HAP-1 (cell line): ENCODE measurements around the gene LTBP4.
"Not testable (repeated sequence)": the region's sequence is repeated elsewhere in the genome, so short reads cannot be mapped to it uniquely, and the experiment has no call there.

Experiments
- DNase-seq, 2 experiments: peaks; one replicate each; pipeline ENCODE4 v3.0.0-alpha.2; 2016 to 2020; ENCODE audit warnings: low spot score in 2 of 2
- H3K27me3 ChIP-seq: fragments of 250-450 bp; sonication (Bioruptor Pico); 2 replicates; pipeline ENCODE4 v1.5.1; 2020; ENCODE audit warnings: low read depth, mild to moderate bottlenecking, moderate library complexity
- H3K36me3 ChIP-seq: fragments of 250-450 bp; sonication (Bioruptor Pico); replicated peaks from 2 replicates; pipeline ENCODE4 v1.5.1; 2020; ENCODE audit warnings: mild to moderate bottlenecking
- H3K4me1 ChIP-seq: fragments of 250-450 bp; sonication (Bioruptor Pico); 2 replicates; pipeline ENCODE4 v1.5.1; 2020; ENCODE audit warnings: mild to moderate bottlenecking
- H3K4me3 ChIP-seq: fragments of 250-450 bp; sonication (Bioruptor Pico); 2 replicates; pipeline ENCODE4 v1.5.1; 2020; ENCODE audit warnings: mild to moderate bottlenecking, moderate library complexity
- H3K9me3 ChIP-seq: fragments of 250-450 bp; sonication (Bioruptor Pico); 2 replicates; pipeline ENCODE4 v1.5.1; 2020; ENCODE audit warnings: mild to moderate bottlenecking, moderate library complexity
- in situ Hi-C: fragments of 300-500 bp; cut with MboI; formaldehyde crosslinking; loops from 3 replicates; pipeline ENCODE4 v1.14.3; 2020; ENCODE audit warnings: low sequenced_read_pairs, inconsistent platforms, mixed read lengths

The LTBP4 gene

DNA sequence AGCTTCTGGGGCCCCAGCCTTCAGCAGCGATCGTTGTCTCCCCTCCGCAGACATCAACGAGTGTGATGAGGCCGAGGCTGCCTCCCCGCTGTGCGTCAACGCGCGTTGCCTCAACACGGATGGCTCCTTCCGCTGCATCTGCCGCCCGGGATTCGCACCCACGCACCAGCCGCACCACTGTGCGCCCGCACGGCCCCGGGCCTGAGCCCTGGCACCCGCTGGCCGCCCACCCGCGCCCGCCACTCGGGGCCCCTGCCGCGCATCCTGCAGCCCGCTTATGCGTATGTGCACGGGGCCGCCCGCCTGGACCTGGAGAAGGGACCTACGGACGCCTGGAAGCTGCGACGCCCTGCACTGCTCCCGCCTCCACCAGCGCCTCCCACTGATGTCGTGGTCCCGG is 28.2 kb downstream of the LTBP4 start:
- H3K4me3 ChIP-seq, result no peak overlapping the region
- in situ Hi-C loops, result no loop called here
- H3K27me3 ChIP-seq, result no peaks in the 10 kb centered on the region
- peaks cover 8% of the 10 kb centered on the region for H3K36me3 ChIP-seq
- H3K4me1 ChIP-seq, result no peaks in the 10 kb centered on the region
- DNase-seq, result no peak
- H3K9me3 ChIP-seq, result no peaks in the 10 kb centered on the region

DNA sequence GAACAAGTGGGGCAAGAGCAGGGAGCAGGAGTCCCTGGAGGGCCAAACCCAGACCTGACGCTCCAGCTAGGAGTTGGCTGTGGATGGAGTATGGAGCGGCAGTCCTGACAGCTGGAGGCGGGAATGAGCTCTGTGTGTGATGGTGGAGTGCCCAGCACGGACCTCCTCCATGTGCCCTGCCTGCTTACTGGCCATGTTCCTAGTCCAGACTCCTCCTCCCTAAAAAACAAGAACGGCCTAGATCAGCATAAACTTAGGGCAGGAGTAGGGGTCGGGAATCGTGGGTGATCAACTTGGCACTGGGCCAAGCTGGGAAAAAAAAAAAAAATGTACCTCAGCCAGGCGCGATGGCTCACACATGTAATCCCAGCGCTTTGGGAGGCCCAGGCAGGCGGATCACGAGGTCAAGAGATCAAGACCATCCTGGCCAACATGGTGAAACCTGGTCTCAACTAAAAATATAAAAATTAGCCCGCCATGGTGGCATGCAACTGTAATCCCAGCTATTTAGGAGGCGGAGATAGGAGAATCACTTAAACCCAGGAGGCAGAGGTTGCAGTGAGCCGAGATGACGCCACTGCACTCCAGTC is 29.5 kb downstream of the LTBP4 start:
- peaks cover 2% of the 10 kb centered on the region; the same call in 1 of the 2 replicates for H3K27me3 ChIP-seq
- H3K4me1 ChIP-seq, result no peaks in the 10 kb centered on the region
- in situ Hi-C loops, result loop anchor here (10.0 kb wide), 1 partner anchor 326 kb away; no protein-coding TSS in a partner anchor
- DNase-seq, result no peak
- H3K36me3 ChIP-seq, result peaks cover 4% of the 10 kb centered on the region
- no peak overlapping the region for H3K4me3 ChIP-seq
- H3K9me3 ChIP-seq, result no peaks in the 10 kb centered on the region

DNA sequence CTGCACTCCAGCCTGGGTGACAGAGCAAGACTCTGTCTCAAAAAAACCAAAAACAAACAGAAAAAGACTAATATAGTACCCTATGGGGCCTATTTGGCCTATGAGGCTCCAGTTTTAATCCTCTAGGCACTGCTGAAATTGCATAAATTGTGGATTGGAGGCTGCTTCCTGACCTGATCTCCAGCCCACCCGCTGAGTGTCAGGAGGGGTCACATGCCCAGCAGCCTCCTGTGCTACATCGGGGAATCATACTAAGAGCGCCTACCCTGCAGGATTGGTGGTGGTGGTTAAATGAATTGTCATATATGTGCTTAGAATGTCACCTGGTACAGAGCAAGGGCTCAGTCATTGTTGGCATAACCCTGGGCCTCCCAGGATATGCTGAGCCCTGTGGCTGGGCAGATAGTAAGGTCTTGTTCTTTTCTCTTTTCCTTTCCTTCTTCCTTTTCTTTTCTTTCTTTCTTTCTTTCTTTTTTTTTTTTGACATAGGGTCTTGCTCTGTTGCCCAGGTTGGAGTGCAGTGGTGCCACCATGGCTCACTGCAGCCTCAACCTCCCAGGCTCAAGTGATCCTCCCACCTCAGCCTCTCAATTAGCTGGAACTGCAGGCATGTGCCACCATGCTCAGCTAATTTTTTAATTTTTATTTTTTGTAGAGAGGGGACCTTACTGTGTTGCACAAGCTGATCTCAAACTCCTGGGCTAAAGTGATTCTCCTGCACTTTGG is 31.3 kb downstream of the LTBP4 start:
- no peaks in the 10 kb centered on the region for H3K9me3 ChIP-seq
- H3K27me3 ChIP-seq, result peaks cover 5% of the 10 kb centered on the region; the same call in 1 of the 2 replicates
- no peaks in the 10 kb centered on the region for H3K4me1 ChIP-seq
- H3K36me3 ChIP-seq, result no peaks in the 10 kb centered on the region; the same call in 1 of the 2 replicates
- in situ Hi-C loops, result loop anchor here (10.0 kb wide), 1 partner anchor 328 kb away; no protein-coding TSS in a partner anchor
- no peak overlapping the region for H3K4me3 ChIP-seq
- DNase-seq, result no peak

DNA sequence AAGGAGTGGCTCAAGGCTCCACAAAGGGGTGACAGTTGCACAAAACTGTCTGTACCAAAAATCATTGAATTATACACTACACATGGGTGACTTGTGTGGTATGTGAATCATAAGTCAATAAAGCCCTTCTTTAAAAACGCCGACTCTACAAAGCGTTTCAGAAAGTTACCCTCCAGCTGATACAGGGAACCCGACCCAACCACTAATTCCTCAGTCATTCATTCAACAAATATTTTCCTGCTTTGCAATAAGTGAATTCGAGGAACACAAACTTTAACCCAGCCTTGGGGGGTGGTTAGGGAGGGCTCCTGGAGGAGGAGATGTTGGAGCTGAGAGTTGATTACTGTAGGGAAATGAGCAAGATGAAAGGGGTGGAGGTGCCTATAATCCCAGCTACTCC is 32.0 kb downstream of the LTBP4 start:
- in situ Hi-C loops, result loop anchor here (10.0 kb wide), 1 partner anchor 328 kb away; no protein-coding TSS in a partner anchor
- H3K4me1 ChIP-seq, result no peaks in the 10 kb centered on the region
- H3K27me3 ChIP-seq, result peaks cover 5% of the 10 kb centered on the region; the same call in 1 of the 2 replicates
- H3K36me3 ChIP-seq, result no peaks in the 10 kb centered on the region; the same call in 1 of the 2 replicates
- no peak for DNase-seq
- no peaks in the 10 kb centered on the region for H3K9me3 ChIP-seq
- no peak overlapping the region for H3K4me3 ChIP-seq

DNA sequence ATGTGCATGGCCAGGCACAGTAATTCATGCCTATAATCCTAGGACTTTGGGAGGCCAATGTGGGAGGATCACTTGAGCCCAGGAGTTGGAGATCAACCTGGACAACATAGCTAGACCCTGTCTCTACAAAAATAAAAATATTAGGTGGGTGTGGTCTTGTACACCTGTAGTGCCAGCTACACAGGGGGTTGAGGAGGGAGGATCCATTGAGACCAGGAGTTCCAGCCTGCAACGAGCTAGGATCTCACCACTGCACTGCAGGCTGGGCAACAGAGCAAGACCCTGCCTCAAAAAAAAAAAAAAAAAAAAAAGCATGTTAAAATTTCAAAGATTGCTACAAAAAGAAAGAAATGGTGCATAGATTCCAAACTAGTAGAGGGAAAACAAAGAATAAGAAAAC is 37.2 kb downstream of the LTBP4 start:
- no peaks in the 10 kb centered on the region for H3K36me3 ChIP-seq
- in situ Hi-C loops, result loop anchor here (10.0 kb wide), 1 partner anchor 334 kb away; no protein-coding TSS in a partner anchor
- H3K4me1 ChIP-seq, result no peaks in the 10 kb centered on the region
- no peak for DNase-seq
- peaks cover 5% of the 10 kb centered on the region; the same call in 1 of the 2 replicates for H3K27me3 ChIP-seq
- no peaks in the 10 kb centered on the region for H3K9me3 ChIP-seq
- H3K4me3 ChIP-seq, result no peak overlapping the region

DNA sequence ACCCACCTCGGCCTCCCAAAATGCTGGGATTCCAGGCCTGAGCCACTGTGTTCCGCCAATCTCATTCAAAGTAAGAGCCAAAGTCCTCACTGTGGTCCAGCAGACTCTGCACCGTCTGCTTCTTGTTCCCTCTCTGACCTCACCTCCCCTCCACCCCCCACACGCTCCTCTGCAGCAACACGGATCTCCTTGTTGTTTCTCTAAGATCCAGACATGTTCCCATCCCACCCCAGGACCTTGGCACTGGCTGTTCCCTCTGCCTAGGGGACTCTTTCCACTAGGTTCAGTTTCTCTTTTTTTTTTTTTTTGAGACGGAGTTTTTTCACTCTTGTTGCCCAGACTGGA is 38.4 kb downstream of the LTBP4 start:
- Histone ChIP-seq H3K9me3 (no peaks in the 10 kb centered on the region), H3K27me3 (peaks cover 5% of the 10 kb centered on the region; the same call in 1 of the 2 replicates), H3K4me1 (no peaks in the 10 kb centered on the region), H3K36me3 (no peaks in the 10 kb centered on the region), H3K4me3 (no peak overlapping the region)
- no peak for DNase-seq
- in situ Hi-C loops, result loop anchor here (10.0 kb wide), 1 partner anchor 335 kb away; no protein-coding TSS in a partner anchor

DNA sequence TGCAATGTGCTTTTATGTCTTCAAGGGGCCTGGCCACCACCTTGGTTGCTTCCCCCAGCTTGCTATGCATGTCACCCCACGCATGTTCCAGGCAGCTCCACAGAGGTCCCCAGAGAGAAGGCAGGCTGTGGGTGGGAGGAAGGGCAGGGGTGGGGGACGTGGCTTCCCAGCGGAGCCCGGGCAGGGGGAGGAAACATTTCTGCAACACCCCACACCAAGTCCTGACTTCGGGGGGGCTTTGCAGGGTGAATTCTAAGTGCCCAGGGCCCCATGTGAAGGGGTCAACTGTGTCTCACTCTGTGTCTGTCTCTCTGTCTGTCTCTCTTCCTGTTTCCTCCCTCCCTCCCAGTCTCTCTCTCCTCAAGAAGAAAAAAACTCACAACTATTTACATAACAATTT is 39.6 kb downstream of the LTBP4 start:
- Histone ChIP-seq H3K27me3 (0 out of 2 replicates have a peak, but pooled peaks cover 3% of the 10 kb centered on the region), H3K36me3 (no peaks in the 10 kb centered on the region), H3K9me3 (no peaks in the 10 kb centered on the region), H3K4me1 (peaks cover 1% of the 10 kb centered on the region; the same call in 1 of the 2 replicates), H3K4me3 (no peak overlapping the region)
- no peak for DNase-seq
- in situ Hi-C loops, result no loop called here

DNA sequence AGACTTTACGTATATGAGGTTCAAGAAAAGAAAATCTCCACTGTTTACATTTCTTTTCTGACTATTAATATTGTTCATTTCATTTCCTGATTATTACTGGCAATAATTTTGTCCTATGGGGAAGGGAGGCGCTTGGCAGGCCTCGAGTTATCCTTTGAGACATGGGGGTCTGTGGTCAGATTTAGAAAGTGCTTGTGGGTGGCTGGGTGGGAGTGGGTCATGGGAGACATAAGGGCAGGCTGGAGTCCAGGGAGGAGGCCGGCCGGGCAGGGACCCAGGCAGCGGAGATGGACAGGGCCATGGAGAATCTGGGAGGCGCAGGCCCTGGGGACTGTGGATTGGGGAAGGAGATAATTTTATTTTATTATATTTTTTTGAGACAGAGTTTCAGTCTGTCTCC is 40.1 kb downstream of the LTBP4 start:
- Histone ChIP-seq H3K27me3 (0 out of 2 replicates have a peak, but pooled peaks cover 3% of the 10 kb centered on the region), H3K36me3 (no peaks in the 10 kb centered on the region), H3K4me1 (peaks cover 3% of the 10 kb centered on the region; the same call in 1 of the 2 replicates), H3K4me3 (no peak overlapping the region), H3K9me3 (no peaks in the 10 kb centered on the region)
- no peak for DNase-seq
- in situ Hi-C loops, result no loop called here

DNA sequence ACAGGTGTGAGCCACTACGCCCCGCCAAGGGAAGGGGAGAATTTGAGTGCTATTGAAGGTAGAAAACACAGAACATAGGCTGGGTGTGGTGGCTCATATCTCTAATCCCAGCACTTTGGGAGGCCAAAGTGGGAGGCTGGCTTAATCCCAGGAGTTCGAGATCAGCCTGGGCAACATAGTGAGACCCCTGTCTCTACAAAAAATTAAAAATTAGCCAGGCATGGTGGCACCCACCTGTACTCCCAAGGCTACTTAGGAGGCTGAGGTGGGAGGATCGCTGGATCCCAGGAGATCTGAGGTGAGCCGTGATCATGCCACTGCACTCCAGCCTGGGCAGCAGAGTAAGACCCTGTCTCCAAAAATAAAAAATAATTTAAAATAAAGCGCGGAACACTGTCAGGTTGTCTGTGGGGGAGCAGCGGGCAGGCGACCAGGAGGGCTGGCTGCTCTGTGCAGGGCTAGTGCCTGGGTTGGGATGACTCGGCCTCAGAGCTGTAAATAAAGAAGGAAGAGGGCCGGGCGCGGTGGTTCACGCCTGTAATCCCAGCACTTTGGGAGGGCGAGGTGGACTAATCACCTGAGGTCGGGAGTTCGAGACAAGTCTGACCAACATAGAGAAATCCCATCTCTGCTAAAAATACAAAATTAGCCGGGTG is 41.0 kb downstream of the LTBP4 start:
- H3K4me3 ChIP-seq, result no peak overlapping the region
- DNase-seq, result no peak
- peaks cover 3% of the 10 kb centered on the region; the same call in 1 of the 2 replicates for H3K4me1 ChIP-seq
- H3K27me3 ChIP-seq, result no peaks in the 10 kb centered on the region
- H3K9me3 ChIP-seq, result no peaks in the 10 kb centered on the region
- in situ Hi-C loops, result no loop called here
- no peaks in the 10 kb centered on the region for H3K36me3 ChIP-seq

DNA sequence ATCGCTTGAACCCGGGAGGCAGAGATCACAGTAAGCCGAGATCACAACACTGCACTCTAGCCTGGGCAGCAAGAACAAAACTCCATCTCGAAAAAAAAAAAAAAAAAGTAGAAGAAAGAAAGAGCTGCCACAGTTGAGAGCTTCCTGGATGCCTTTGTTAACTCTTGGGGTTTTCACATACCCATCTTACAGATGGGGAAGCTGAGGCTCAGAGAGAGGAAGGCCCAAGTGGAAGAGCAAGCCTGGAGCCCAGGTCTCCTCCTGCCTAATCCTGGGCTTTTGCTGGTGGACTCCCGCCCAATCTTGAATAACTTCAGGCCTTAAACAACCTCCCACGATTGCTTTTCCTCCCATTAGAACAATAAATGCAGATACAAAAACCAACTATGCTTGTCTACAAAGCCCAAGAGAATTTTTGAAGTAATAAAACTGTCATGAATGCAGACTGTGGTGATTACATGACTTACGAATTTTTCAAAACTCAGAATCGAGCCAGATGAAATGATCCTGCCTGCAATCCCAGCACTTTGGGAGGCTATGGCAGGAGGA is 41.7 kb downstream of the LTBP4 start:
- H3K9me3 ChIP-seq, result no peaks in the 10 kb centered on the region
- in situ Hi-C loops, result no loop called here
- no peak overlapping the region for H3K4me3 ChIP-seq
- H3K4me1 ChIP-seq, result peaks cover 3% of the 10 kb centered on the region; the same call in 1 of the 2 replicates
- no peaks in the 10 kb centered on the region for H3K36me3 ChIP-seq
- H3K27me3 ChIP-seq, result no peaks in the 10 kb centered on the region
- no peak for DNase-seq

DNA sequence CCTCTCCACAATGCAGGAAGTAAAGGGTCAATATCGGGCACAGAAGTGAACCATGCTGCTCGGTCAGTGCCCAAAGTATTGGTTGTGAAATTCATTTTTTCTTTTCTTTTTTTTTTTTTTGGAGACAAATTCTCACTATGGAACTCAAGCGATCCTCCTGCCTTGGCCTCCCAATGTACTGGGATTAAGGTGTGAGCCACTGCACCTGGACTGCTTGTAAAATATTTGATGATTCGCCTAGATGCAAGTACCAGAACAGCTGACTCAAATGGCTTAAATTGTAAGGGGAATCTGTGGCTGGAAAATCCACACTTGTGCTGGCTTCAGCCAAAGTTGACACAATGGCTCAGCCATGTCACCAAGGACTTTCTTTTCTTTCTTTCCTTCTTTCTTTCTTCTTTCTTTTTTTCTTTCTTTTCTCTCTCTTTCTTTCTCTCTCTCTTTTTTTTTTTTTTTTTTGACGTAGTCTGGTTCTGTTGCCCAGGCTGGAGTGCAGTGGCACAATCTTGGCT is 45.6 kb downstream of the LTBP4 start:
- in situ Hi-C loops, result no loop called here
- no peaks in the 10 kb centered on the region for H3K27me3 ChIP-seq
- DNase-seq, result no peak
- no peaks in the 10 kb centered on the region for H3K36me3 ChIP-seq
- no peaks in the 10 kb centered on the region for H3K9me3 ChIP-seq
- H3K4me1 ChIP-seq, result peaks cover 3% of the 10 kb centered on the region; the same call in 1 of the 2 replicates
- no peak overlapping the region for H3K4me3 ChIP-seq

DNA sequence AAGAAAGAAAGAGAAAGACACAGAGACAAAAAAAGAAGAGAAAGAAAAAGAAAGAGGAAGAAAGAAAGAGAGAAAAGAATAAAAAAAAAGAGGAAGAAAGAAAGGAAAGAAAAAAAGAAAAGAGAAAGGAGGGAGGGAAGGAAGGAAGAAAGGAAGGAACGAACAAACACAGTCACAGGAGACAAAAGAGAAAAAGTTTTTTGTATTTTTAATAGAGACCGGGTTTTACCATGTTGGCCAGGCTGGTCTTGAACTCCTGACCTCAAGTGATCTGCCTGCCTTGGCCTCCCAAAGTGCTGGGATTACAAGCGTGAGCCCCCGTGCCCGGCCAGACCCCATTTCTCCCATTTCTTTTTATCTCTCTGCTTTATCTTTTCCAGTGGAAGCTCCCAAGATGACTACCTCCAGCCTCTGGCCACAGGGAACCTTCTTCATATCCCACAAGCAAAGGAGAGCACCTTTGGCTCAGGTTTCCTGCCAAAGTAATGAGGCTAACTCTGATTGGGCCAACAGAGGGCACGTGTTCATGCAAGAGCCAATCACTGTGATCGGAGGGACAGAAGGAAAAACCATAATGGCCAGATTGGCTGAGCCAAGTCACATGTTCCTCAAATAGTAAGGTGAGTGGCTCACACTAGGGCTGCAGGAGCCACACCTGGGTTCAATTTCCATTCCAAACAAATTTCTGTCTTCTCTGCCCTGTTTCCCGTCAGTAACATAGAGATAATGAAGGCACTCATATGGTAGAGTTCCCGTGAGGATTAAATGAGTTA is 48.9 kb downstream of the LTBP4 start:
- in situ Hi-C loops, result loop anchor here (25.0 kb wide), 1 partner anchor 262 kb away; no protein-coding TSS in a partner anchor
- not testable (repeated sequence) for H3K36me3 ChIP-seq, H3K4me3 ChIP-seq, H3K9me3 ChIP-seq, H3K27me3 ChIP-seq, H3K4me1 ChIP-seq, DNase-seq
